IMR-90 (cell line): Measurements from ENCODE around the gene VAV3. TPM values are rescaled to one million over a fixed set of nuclear protein-coding genes. Genes with fewer than 3 reads are reported as not detected.

ENCODE experiments used
- ATAC-seq: fragments of 200-7000 bp; cut with Tn5 transposase; 2 replicates; pipeline ENCODE4 v1.9.1; 2020; ENCODE audit warnings: low read depth, mild to moderate bottlenecking, moderate library complexity
- BruUV-seq: library from RNA; stranded (reverse); fragments of 400-500 nt; replicated peaks from 2 replicates; lab custom pipeline; 2021; lab: Mats Ljungman, UMichigan
- CTCF ChIA-PET: fragments of 300-600 bp; formaldehyde crosslinking; extraction: SDS; loops from one replicate; lab custom pipeline; 2021; ENCODE audit warnings: antibody characterized with exemption; lab: Yijun Ruan, JAX
- POLR2A ChIA-PET: fragments of 300-600 bp; sonication (Branson Sonifier 250); formaldehyde crosslinking; loops from one replicate; lab custom pipeline; 2022; ENCODE audit warnings: antibody characterized with exemption; ENCODE audit not compliant: unreplicated experiment; lab: Charles Lee
- DNase-seq: peaks from one replicate; pipeline ENCODE4 v3.0.0; 2013
- H2AFZ ChIP-seq: replicated peaks from 2 replicates; pipeline ENCODE3; 2013; ENCODE audit warnings: low read length, mild to moderate bottlenecking; ENCODE audit not compliant: poor library complexity
- H2AK5ac ChIP-seq: 2 replicates; pipeline ENCODE4 v1.6.1; 2013; ENCODE audit warnings: low read depth, low read length, inconsistent platforms
- H2AK9ac ChIP-seq: replicated peaks from 2 replicates; pipeline ENCODE3; 2013; ENCODE audit warnings: mild to moderate bottlenecking, low read depth, low read length, moderate library complexity; ENCODE audit not compliant: poor library complexity
- H2BK120ac ChIP-seq: 2 replicates; pipeline ENCODE4 v1.6.1; 2013; ENCODE audit warnings: low read depth, low read length, inconsistent platforms
- H2BK15ac ChIP-seq: 3 replicates; pipeline ENCODE4 v1.6.1; 2013; ENCODE audit warnings: low read depth, low read length, inconsistent platforms
- H2BK20ac ChIP-seq: 2 replicates; pipeline ENCODE4 v1.6.1; 2013; ENCODE audit warnings: low read depth, mild to moderate bottlenecking, inconsistent platforms, low read length, moderate library complexity
- H2BK5ac ChIP-seq: 2 replicates; pipeline ENCODE4 v1.6.1; 2013; ENCODE audit warnings: mild to moderate bottlenecking, low read depth, low read length, inconsistent platforms; ENCODE audit not compliant: poor library complexity, severe bottlenecking
- H3K14ac ChIP-seq: replicated peaks from 2 replicates; pipeline ENCODE4 v1.6.1; 2013; ENCODE audit warnings: low read depth, low read length, inconsistent platforms
- H3K18ac ChIP-seq: 2 replicates; pipeline ENCODE4 v1.6.1; 2013; ENCODE audit warnings: low read depth, low read length, control low read depth
- H3K23ac ChIP-seq: 2 replicates; pipeline ENCODE4 v1.6.1; 2013; ENCODE audit warnings: low read depth, low read length, inconsistent platforms
- H3K27ac ChIP-seq: 2 replicates; pipeline ENCODE4 v1.5.1; 2013; ENCODE audit warnings: mild to moderate bottlenecking, control low read depth, low read length; ENCODE audit not compliant: insufficient read depth
- H3K27me3 ChIP-seq: 2 replicates; pipeline ENCODE4 v1.6.1; 2013; ENCODE audit warnings: low read length; ENCODE audit not compliant: control insufficient read depth, insufficient read depth
- H3K36me3 ChIP-seq: 2 replicates; pipeline ENCODE4 v1.6.1; 2013; ENCODE audit warnings: low read length, mixed read lengths; ENCODE audit not compliant: control insufficient read depth, insufficient read depth
- H3K4ac ChIP-seq: 2 replicates; pipeline ENCODE4 v1.6.1; 2013; ENCODE audit warnings: low read depth, low read length, inconsistent platforms
- H3K4me1 ChIP-seq: 2 replicates; pipeline ENCODE4 v1.6.1; 2013; ENCODE audit warnings: low read length, mixed read lengths; ENCODE audit not compliant: control insufficient read depth, insufficient read depth
- H3K4me2 ChIP-seq: 2 replicates; pipeline ENCODE4 v1.6.1; 2013; ENCODE audit warnings: low read depth, mild to moderate bottlenecking, control low read depth, low read length, moderate library complexity
- H3K4me3 ChIP-seq: 2 replicates; pipeline ENCODE4 v1.5.1; 2013; ENCODE audit warnings: low read depth, mild to moderate bottlenecking, control low read depth, low read length, moderate library complexity; ENCODE audit not compliant: insufficient read depth
- H3K56ac ChIP-seq: 2 replicates; pipeline ENCODE4 v1.6.1; 2013; ENCODE audit warnings: low read length, inconsistent platforms; ENCODE audit not compliant: insufficient read depth; ENCODE audit errors: extremely low read depth
- H3K79me1 ChIP-seq, 2 experiments: 2 replicates each; pipeline ENCODE4 v1.6.1; 2013; ENCODE audit warnings: low read length in 2 of 2, inconsistent platforms in 1 of 2, low read depth in 1 of 2
- H3K9ac ChIP-seq: 2 replicates; pipeline ENCODE4 v1.6.1; 2013; ENCODE audit warnings: low read depth, low read length, control low read depth
- H3K9me1 ChIP-seq: 2 replicates; pipeline ENCODE4 v1.6.1; 2013; ENCODE audit warnings: low read length, inconsistent platforms; ENCODE audit not compliant: insufficient read depth
- H3K9me3 ChIP-seq: 2 replicates; pipeline ENCODE4 v1.6.1; 2013; ENCODE audit warnings: low read length; ENCODE audit not compliant: control insufficient read depth, insufficient read depth
- H4K20me1 ChIP-seq: 2 replicates; pipeline ENCODE4 v1.6.1; 2013; ENCODE audit warnings: low read length, inconsistent platforms; ENCODE audit not compliant: insufficient read depth
- H4K5ac ChIP-seq: 2 replicates; pipeline ENCODE4 v1.6.1; 2013; ENCODE audit warnings: mild to moderate bottlenecking, low read depth, low read length, control low read depth
- H4K8ac ChIP-seq, 2 experiments: 2 replicates each; pipeline ENCODE4 v1.6.1; 2013; ENCODE audit warnings: low read depth in 2 of 2, low read length in 2 of 2, control low read depth in 1 of 2, inconsistent platforms in 1 of 2
- H4K91ac ChIP-seq: 2 replicates; pipeline ENCODE4 v1.6.1; 2013; ENCODE audit warnings: low read depth, low read length, inconsistent platforms; ENCODE audit not compliant: insufficient read depth
- ELK1 ChIP-seq: fragments of 150-350 bp; IDR thresholded peaks from 2 replicates; pipeline ENCODE4 v1.6.1; 2016; ENCODE audit warnings: low read depth, mild to moderate bottlenecking, low read length, moderate library complexity, borderline replicate concordance
- MAZ ChIP-seq: IDR thresholded peaks from 2 replicates; pipeline ENCODE4 v1.6.1; 2012; ENCODE audit warnings: low read depth, mild to moderate bottlenecking, low read length, improper control_type of control experiment, moderate library complexity, borderline replicate concordance
- POLR2A ChIP-seq: IDR thresholded peaks from 2 replicates; pipeline ENCODE4 v1.6.1; 2012; ENCODE audit warnings: mild to moderate bottlenecking, low read depth, low read length
- RFX5 ChIP-seq: IDR thresholded peaks from 2 replicates; pipeline ENCODE4 v1.8.0; 2012; ENCODE audit warnings: low read depth, mild to moderate bottlenecking, low read length, moderate library complexity
- SMC3 ChIP-seq: fragments of 150-350 bp; IDR thresholded peaks from 2 replicates; pipeline ENCODE4 v1.6.1; 2016; ENCODE audit warnings: low read depth, mild to moderate bottlenecking, antibody characterized with exemption, low read length, moderate library complexity
- WGBS, 2 experiments: methylation state at CpG; one replicate each; pipeline versions ENCODE4 v1.1.5 to v1.1.7; 2013; ENCODE audit warnings: missing lambda C conversion rate in 2 of 2; ENCODE audit not compliant: insufficient read length in 1 of 2; ENCODE audit errors: extremely low coverage in 2 of 2; 5-methylcytosine and 5-hydroxymethylcytosine counted together
- dilution Hi-C: fragments of 300-500 bp; cut with HindIII; formaldehyde crosslinking; loops from one replicate; pipeline ENCODE4 v1.14.3; 2018; ENCODE audit warnings: low sequenced_read_pairs; ENCODE audit not compliant: unreplicated experiment
- in situ Hi-C: fragments of 300-500 bp; cut with MboI; formaldehyde crosslinking; loops from 3 replicates; pipeline ENCODE4 v1.14.3; 2019; ENCODE audit warnings: low sequenced_read_pairs, inconsistent platforms, mixed read lengths
- intact Hi-C: fragments of 100-400 bp; cut with micrococcal nuclease; formaldehyde crosslinking; loops from 2 replicates; pipeline ENCODE4 v1.10.0; 2022
- polyA plus RNA-seq, 3 experiments: library from polyadenylated mRNA; depleted of rRNA; stranded (reverse); fragments of >200 nt; gene quantifications; 2 replicates each; pipeline ENCODE4 v1.2.3, GENCODE V29; 2012; ENCODE audit warnings: low replicate concordance in 1 of 3
- total RNA-seq: library from RNA; depleted of rRNA; stranded (reverse); fragments of >200 nt; gene quantifications from 2 replicates; pipeline ENCODE4 v1.2.3, GENCODE V29; 2012
- TF ChIP-seq, protein P1 (sequence below): fragments of 150-350 bp; IDR thresholded peaks from 2 replicates; pipeline ENCODE4 v1.6.1; 2017; ENCODE audit warnings: mild to moderate bottlenecking, antibody characterized with exemption, low read length, low read depth

The VAV3 gene
- total and polyA plus RNA-seq, 2 of the 4 experiments (the other 2 are of a cell fraction): 0.12 to 0.18 TPM

GRCh38 chr1:107943694-107944093 is 21.3 kb downstream of the VAV3 start:
- Histone ChIP-seq H3K4ac (no peak overlapping the region), H2BK120ac (no peak overlapping the region), H2BK5ac (no peak overlapping the region), H2BK15ac (no peak overlapping the region), H4K8ac (no peak overlapping the region), H3K79me1 (no peaks in the 10 kb centered on the region), H3K4me1 (no peaks in the 10 kb centered on the region), H2BK20ac (no peak overlapping the region), H3K4me2 (no peak overlapping the region), H2AK5ac (no peak overlapping the region), H3K36me3 (no peaks in the 10 kb centered on the region), H3K4me3 (no peak overlapping the region), H3K27me3 (no peaks in the 10 kb centered on the region), H3K27ac (no peak overlapping the region), H3K14ac (no peak overlapping the region), H3K9me3 (no peaks in the 10 kb centered on the region), H3K9ac (no peak overlapping the region), H3K9me1 (no peaks in the 10 kb centered on the region), H4K20me1 (no peaks in the 10 kb centered on the region), H4K91ac (no peak overlapping the region), H3K18ac (no peak overlapping the region), H2AFZ (no peak overlapping the region), H4K5ac (no peak overlapping the region), H3K56ac (no peak overlapping the region), H2AK9ac (no peak overlapping the region), H3K23ac (no peak overlapping the region)
- in situ Hi-C loops (no loop called here), dilution Hi-C loops (no loop called here), intact Hi-C loops (no loop called here)
- WGBS, 2 experiments: no CpG with 5 or more reads among the region's 4 CpGs
- BruUV-seq: no TSS peak
- TF ChIP-seq, protein P1, sequence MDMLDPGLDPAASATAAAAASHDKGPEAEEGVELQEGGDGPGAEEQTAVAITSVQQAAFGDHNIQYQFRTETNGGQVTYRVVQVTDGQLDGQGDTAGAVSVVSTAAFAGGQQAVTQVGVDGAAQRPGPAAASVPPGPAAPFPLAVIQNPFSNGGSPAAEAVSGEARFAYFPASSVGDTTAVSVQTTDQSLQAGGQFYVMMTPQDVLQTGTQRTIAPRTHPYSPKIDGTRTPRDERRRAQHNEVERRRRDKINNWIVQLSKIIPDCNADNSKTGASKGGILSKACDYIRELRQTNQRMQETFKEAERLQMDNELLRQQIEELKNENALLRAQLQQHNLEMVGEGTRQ: no peak
- TF ChIP-seq RFX5 (no peak), MAZ (no peak), ELK1 (no peak), SMC3 (no peak), POLR2A (no peak)
- ChIA-PET POLR2A (no interaction called here), CTCF (no interaction called here)
- no peak for ATAC-seq
- no peak for DNase-seq
